ENCODE data around the gene FOXRED2. TPM values are rescaled to one million over a fixed set of nuclear protein-coding genes. Genes with fewer than 3 reads are reported as not detected.

The FOXRED2 gene
- total and polyA plus RNA-seq, 2 of the 4 experiments (the other 2 are of a cell fraction): 1.6 to 4.0 TPM

DNA sequence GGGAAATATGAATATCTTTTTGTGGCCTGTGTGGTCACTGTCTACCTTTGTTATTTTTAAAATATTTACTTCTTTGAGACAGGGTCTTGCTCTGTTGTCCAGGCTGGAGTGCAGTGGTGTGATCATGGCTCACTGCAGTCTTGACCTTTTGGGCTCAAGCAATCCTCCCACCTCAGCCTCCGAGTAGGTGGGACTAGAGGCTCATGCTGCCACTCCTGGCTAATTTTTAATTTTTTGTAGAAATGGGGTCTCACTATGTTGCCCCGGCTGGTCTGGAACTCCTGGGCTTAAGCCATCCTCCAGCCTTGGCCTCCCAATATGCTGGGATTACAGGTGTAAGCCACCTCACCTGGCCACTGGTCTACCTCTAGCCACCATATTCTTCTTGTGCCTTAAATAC is 25.6 kb upstream of the FOXRED2 start:
- intact Hi-C loops (cut with micrococcal nuclease): no loop called here
- TF ChIP-seq MAZ (IDR thresholded peaks at IDR 0.05; ENCODE audit: borderline replicate concordance, low read depth, low read length): no peak
- no peak for TF ChIP-seq CHD1 (IDR thresholded peaks at IDR 0.05; ENCODE audit: low read depth, low read length)
- TF ChIP-seq RAD21 (IDR thresholded peaks at IDR 0.05; ENCODE audit: low read length): no peak
- no peak for TF ChIP-seq FOS (IDR thresholded peaks at IDR 0.05; ENCODE audit: low read depth, low read length)
- no peak for TF ChIP-seq POLR2A (IDR thresholded peaks at IDR 0.05; ENCODE audit: low read depth, low read length)
- no peak for TF ChIP-seq CEBPB (IDR thresholded peaks at IDR 0.05; ENCODE audit: low read depth, low read length)
- TF ChIP-seq MAFK (IDR thresholded peaks at IDR 0.05; ENCODE audit: low read depth, low read length): no peak
- TF ChIP-seq USF2 (IDR thresholded peaks at IDR 0.05; ENCODE audit: low read depth, low read length): no peak
- TF ChIP-seq MXI1 (IDR thresholded peaks at IDR 0.05; ENCODE audit: borderline replicate concordance, low read depth, low read length): no peak
- TF ChIP-seq, protein P1, sequence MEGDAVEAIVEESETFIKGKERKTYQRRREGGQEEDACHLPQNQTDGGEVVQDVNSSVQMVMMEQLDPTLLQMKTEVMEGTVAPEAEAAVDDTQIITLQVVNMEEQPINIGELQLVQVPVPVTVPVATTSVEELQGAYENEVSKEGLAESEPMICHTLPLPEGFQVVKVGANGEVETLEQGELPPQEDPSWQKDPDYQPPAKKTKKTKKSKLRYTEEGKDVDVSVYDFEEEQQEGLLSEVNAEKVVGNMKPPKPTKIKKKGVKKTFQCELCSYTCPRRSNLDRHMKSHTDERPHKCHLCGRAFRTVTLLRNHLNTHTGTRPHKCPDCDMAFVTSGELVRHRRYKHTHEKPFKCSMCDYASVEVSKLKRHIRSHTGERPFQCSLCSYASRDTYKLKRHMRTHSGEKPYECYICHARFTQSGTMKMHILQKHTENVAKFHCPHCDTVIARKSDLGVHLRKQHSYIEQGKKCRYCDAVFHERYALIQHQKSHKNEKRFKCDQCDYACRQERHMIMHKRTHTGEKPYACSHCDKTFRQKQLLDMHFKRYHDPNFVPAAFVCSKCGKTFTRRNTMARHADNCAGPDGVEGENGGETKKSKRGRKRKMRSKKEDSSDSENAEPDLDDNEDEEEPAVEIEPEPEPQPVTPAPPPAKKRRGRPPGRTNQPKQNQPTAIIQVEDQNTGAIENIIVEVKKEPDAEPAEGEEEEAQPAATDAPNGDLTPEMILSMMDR (conservative IDR thresholded peaks at IDR 0.05; ENCODE audit: low read depth, low read length): no peak
- TF ChIP-seq, protein P2, sequence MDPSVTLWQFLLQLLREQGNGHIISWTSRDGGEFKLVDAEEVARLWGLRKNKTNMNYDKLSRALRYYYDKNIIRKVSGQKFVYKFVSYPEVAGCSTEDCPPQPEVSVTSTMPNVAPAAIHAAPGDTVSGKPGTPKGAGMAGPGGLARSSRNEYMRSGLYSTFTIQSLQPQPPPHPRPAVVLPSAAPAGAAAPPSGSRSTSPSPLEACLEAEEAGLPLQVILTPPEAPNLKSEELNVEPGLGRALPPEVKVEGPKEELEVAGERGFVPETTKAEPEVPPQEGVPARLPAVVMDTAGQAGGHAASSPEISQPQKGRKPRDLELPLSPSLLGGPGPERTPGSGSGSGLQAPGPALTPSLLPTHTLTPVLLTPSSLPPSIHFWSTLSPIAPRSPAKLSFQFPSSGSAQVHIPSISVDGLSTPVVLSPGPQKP (IDR thresholded peaks at IDR 0.05; ENCODE audit: borderline replicate concordance, low read depth, low read length): no peak
- no peak for TF ChIP-seq RFX5 (IDR thresholded peaks at IDR 0.05; ENCODE audit: low read depth, low read length)
- no peak for TF ChIP-seq BHLHE40 (IDR thresholded peaks at IDR 0.05; ENCODE audit: low read depth, low read length)
- TF ChIP-seq RCOR1 (IDR thresholded peaks at IDR 0.05; ENCODE audit: insufficient replicate concordance, low read length): no peak
- no peak for TF ChIP-seq SMC3 (IDR thresholded peaks at IDR 0.05; ENCODE audit: low read depth, low read length)
- no peak for TF ChIP-seq NFE2L2 (IDR thresholded peaks at IDR 0.05; ENCODE audit: low read depth, low read length)

More for the DNA sequence above, 25.6 kb upstream of the FOXRED2 start:
- ATAC-seq (ENCODE audit: low read depth) (no peak), DNase-seq (no peak)
- no peak overlapping the region for H2AK9ac ChIP-seq (replicated peaks; ENCODE audit: low read depth, low read length, poor library complexity)
- BruUV-seq (replicated peaks): no TSS peak
- WGBS, 2 experiments (ENCODE audit: extremely low coverage in 2 of 2, insufficient read length in 1 of 2): no CpG with 5 or more reads among the region's 2 CpGs
- H3K36me3 ChIP-seq (ENCODE audit: control insufficient read depth, insufficient read depth, low read length): no peaks in the 10 kb centered on the region; the same call in 1 of the 2 replicates
- H2AK5ac ChIP-seq (ENCODE audit: low read depth, low read length): no peak overlapping the region
- no peak overlapping the region for H3K23ac ChIP-seq (ENCODE audit: low read depth, low read length)
- H2BK15ac ChIP-seq (ENCODE audit: low read depth, low read length): no peak overlapping the region
- H3K18ac ChIP-seq (ENCODE audit: low read depth, low read length): no peak overlapping the region
- no peak overlapping the region for H3K14ac ChIP-seq (replicated peaks; ENCODE audit: low read depth, low read length)
- POLR2A ChIA-PET (ENCODE audit: unreplicated experiment): no interaction called here
- no peaks in the 10 kb centered on the region for H3K9me1 ChIP-seq (ENCODE audit: insufficient read depth, low read length)
- H3K9ac ChIP-seq (ENCODE audit: low read depth, low read length): no peak overlapping the region
- peaks cover 2% of the 10 kb centered on the region; the same call in 1 of the 2 replicates for H3K4me1 ChIP-seq (ENCODE audit: control insufficient read depth, insufficient read depth, low read length)
- H4K91ac ChIP-seq (ENCODE audit: insufficient read depth, low read depth, low read length): no peak overlapping the region
- H2BK20ac ChIP-seq (ENCODE audit: low read depth, low read length): no peak overlapping the region
- H3K27ac ChIP-seq (ENCODE audit: insufficient read depth, low read length): no peak overlapping the region
- CTCF ChIA-PET: no interaction called here
- H2BK5ac ChIP-seq (ENCODE audit: low read depth, low read length, poor library complexity, severe bottlenecking): no peak overlapping the region
- H2BK120ac ChIP-seq (ENCODE audit: low read depth, low read length): no peak overlapping the region
- dilution Hi-C loops (cut with HindIII; ENCODE audit: low sequenced_read_pairs, unreplicated experiment) (no loop called here), in situ Hi-C loops (cut with MboI; ENCODE audit: low sequenced_read_pairs) (no loop called here)
- no peak overlapping the region for H3K4me2 ChIP-seq (ENCODE audit: low read depth, low read length)
- H4K5ac ChIP-seq (ENCODE audit: low read depth, low read length): no peak overlapping the region
- peaks cover 12% of the 10 kb centered on the region; the same call in 1 of the 2 replicates for H4K20me1 ChIP-seq (ENCODE audit: insufficient read depth, low read length)
- H4K8ac ChIP-seq (ENCODE audit: low read depth in 2 of 2, low read length in 2 of 2): no peak overlapping the region
- H3K56ac ChIP-seq (ENCODE audit: extremely low read depth, insufficient read depth, low read length): no peak overlapping the region
- no peak overlapping the region for H2AFZ ChIP-seq (replicated peaks; ENCODE audit: low read length, poor library complexity)
- no peaks in the 10 kb centered on the region for H3K9me3 ChIP-seq (ENCODE audit: control insufficient read depth, insufficient read depth, low read length)
- H3K4me3 ChIP-seq (ENCODE audit: insufficient read depth, low read depth, low read length): no peak overlapping the region
- peaks cover 16% of the 10 kb centered on the region for H3K27me3 ChIP-seq (ENCODE audit: control insufficient read depth, insufficient read depth, low read length)
- no peak overlapping the region for H3K4ac ChIP-seq (ENCODE audit: low read depth, low read length)
- H3K79me1 ChIP-seq (ENCODE audit: low read depth in 1 of 2, low read length in 2 of 2): peaks cover 0 to 14% of the 10 kb centered on the region in 2 experiments; a peak in 2 of 4 replicates
